Tibial artery (tissue), 4 donors: ENCODE measurements around the gene GCNA.

Experiments used
- DNase-seq, 2 donors: peaks; one replicate each; pipeline ENCODE4 v3.0.0-alpha.2; 2019
- H3K27ac ChIP-seq, 2 donors: fragments of 200-600 bp; sonication (generic) in 1 of 2; 1 replicate in 1 of 2; 2 replicates in 1 of 2; pipeline ENCODE4 v1.5.1; 2018 to 2019; ENCODE audit warnings: mild to moderate bottlenecking in 1 of 2
- H3K27me3 ChIP-seq, 2 donors: fragments of 200-600 bp; sonication (generic) in 1 of 2; one replicate each; pipeline versions ENCODE4 v1.5.1 to v1.6.0; 2016 to 2019
- H3K36me3 ChIP-seq, 3 donors: fragments of 200-600 bp; sonication (generic) in 2 of 3; one replicate each; pipeline ENCODE4 v1.5.1; 2016 to 2019; ENCODE audit warnings: mild to moderate bottlenecking in 2 of 3
- H3K4me1 ChIP-seq, 4 donors: fragments of 200-600 bp; sonication (generic) in 2 of 4; 1 replicate in 3 of 4; 2 replicates in 1 of 4; pipeline ENCODE4 v1.5.1; 2016 to 2019
- H3K4me3 ChIP-seq, 2 donors: fragments of 200-600 bp; sonication (generic) in 1 of 2; 1 replicate in 1 of 2; 2 replicates in 1 of 2; pipeline ENCODE4 v1.5.1; 2018 to 2019; ENCODE audit warnings: mild to moderate bottlenecking in 2 of 2
- H3K9me3 ChIP-seq, 3 donors: fragments of 200-600 bp; sonication (generic) in 1 of 3; one replicate each; pipeline ENCODE4 v1.5.1; 2016 to 2019
- CTCF ChIP-seq, 2 experiments: fragments of 200-600 bp in 1 of 2; fragments of 450-650 bp in 1 of 2; IDR thresholded peaks; one replicate each; pipeline ENCODE4 v1.5.1; 2017 to 2019; ENCODE audit warnings: antibody characterized with exemption in 2 of 2, mild to moderate bottlenecking in 1 of 2, moderate library complexity in 1 of 2
- intact Hi-C: fragments of 100-400 bp; cut with DNase I; formaldehyde crosslinking; loops from one replicate; pipeline ENCODE4 v1.15.0; 2023; ENCODE audit warnings: low total_unique reads

The GCNA gene

DNA sequence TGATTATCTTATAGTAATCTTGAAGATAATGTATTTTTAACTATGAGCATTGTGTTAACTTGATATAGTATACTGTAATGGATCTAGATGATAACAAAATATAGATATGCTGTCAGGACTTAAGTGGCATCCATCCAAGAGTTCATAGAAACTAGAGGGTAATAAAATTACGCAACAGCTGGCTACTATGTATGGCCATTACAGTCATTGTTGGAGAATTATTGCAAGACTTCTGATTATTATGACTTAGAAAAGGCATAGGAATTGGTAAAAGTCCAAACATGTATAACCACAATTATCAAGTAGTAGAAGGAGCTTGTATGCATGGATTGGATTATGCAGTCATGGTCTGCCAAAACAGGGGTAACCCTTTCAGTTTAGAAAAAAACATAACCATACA, 35.8 kb upstream of the GCNA start:
- TF ChIP-seq CTCF (IDR thresholded peaks at IDR 0.05) = no peak
- Histone ChIP-seq H3K36me3 (peaks cover 10 to 12% (median 10%) of the 10 kb centered on the region in 3 donors), H3K9me3 (no peaks in the 10 kb centered on the region), H3K27me3 (no peaks in the 10 kb centered on the region), H3K27ac (peak overlapping the region in 1 of 2 donors; percentile 25), H3K4me1 (peaks cover 0 to 65% (median 2%) of the 10 kb centered on the region in 4 donors), H3K4me3 (no peak overlapping the region)
- no peak for DNase-seq
- intact Hi-C loops = no loop called here

DNA sequence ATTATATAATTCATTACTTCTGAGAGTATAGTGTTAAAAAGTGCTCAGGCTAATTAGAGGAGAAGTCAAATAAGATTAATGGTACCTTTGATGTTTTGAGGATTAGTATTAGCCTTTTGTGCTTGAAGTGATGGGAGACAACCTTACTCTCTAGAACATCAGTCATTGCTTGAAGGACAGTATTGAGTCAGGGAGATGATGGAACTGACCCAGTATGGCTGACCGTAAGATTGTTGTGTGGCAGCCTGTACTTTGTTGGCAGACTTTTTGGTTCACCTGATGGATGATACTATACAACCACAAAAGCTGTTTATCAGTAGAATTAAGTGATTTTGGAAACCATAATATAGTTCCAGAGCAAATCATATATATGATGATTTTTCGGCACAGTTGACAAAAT, 35.4 kb upstream of the GCNA start:
- H3K4me3 ChIP-seq = no peak overlapping the region
- TF ChIP-seq CTCF (IDR thresholded peaks at IDR 0.05) = no peak
- no peaks in the 10 kb centered on the region for H3K27me3 ChIP-seq
- DNase-seq = no peak
- intact Hi-C loops = no loop called here
- peaks cover 14 to 16% (median 14%) of the 10 kb centered on the region in 3 donors for H3K36me3 ChIP-seq
- no peaks in the 10 kb centered on the region for H3K9me3 ChIP-seq
- peaks cover 0 to 61% (median 2%) of the 10 kb centered on the region in 4 donors for H3K4me1 ChIP-seq
- peak overlapping the region in 1 of 2 donors; percentile 25 for H3K27ac ChIP-seq

DNA sequence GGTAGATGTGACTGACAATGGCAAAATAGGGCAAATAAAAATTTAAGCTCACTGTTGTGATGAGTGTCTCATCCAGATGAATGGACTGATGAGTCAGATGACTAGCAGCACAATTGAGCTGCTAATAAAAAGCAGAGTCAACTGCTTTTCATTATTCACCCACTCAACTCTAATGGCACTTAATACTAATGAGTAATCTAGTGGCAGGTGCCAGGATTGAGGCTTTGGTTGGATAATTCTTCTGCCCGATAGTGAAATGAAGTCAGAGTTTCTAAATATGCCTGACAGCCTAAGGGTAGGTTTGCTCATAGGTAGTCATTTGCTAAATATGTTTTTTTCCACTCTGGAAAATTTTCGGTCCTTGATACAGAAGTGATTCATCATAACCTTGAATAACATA, 34.9 kb upstream of the GCNA start:
- H3K27me3 ChIP-seq = no peaks in the 10 kb centered on the region
- H3K9me3 ChIP-seq = no peaks in the 10 kb centered on the region
- intact Hi-C loops = no loop called here
- TF ChIP-seq CTCF (IDR thresholded peaks at IDR 0.05) = no peak
- peaks cover 19 to 21% (median 19%) of the 10 kb centered on the region in 3 donors for H3K36me3 ChIP-seq
- H3K4me1 ChIP-seq = peaks cover 0 to 56% (median 2%) of the 10 kb centered on the region in 4 donors
- H3K27ac ChIP-seq = peak overlapping the region in 1 of 2 donors; percentile 25
- H3K4me3 ChIP-seq = no peak overlapping the region
- DNase-seq = no peak

DNA sequence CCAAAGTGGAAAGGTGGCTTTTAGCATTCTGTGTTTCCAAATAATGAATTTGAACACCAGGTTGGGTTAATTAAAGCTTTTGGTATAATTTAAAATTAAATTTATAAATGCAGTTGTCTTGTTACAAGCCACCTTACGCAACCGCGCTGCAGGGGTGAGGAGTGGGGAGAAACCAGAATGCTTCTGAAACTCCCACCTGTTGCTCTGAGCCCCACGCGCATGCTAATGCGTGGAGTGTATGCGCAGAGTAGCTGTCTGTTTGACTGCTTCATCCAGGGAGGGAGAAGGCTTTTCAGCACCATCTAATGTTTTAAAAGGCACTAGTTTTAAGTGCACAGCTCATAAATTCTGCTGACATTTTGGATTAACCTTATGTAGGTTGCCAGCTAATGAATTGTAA, 32.9 kb upstream of the GCNA start:
- no peaks in the 10 kb centered on the region for H3K27me3 ChIP-seq
- no peak for TF ChIP-seq CTCF (IDR thresholded peaks at IDR 0.05)
- H3K27ac ChIP-seq = no peak overlapping the region
- no peak for DNase-seq
- intact Hi-C loops = no loop called here
- H3K4me1 ChIP-seq = peaks cover 0 to 37% (median 0%) of the 10 kb centered on the region in 4 donors
- peaks cover 20 to 32% (median 25%) of the 10 kb centered on the region in 3 donors for H3K36me3 ChIP-seq
- H3K4me3 ChIP-seq = no peak overlapping the region
- H3K9me3 ChIP-seq = no peaks in the 10 kb centered on the region

DNA sequence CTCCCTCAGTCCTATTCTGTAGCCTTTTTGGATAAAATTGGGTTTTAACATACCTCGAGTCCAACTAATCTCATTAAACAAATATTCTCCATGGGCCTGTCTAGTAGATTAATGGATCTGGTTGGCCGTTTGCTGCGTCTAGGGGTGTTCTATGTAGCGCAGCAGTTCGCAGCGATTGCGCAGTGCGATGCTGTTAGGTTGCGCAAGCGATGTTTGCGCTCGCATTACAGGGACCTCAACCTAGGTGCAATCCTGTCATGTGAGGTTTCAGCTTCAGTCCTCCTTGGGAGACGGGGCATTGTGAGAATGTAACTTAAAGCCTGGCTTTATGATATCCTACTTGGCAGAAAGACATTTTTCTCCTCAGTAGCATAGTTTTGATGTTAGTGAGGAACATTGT, 31.4 kb upstream of the GCNA start:
- Histone ChIP-seq H3K4me1 (peaks cover 0 to 25% (median 0%) of the 10 kb centered on the region in 4 donors), H3K4me3 (no peak overlapping the region), H3K9me3 (no peaks in the 10 kb centered on the region), H3K27me3 (no peaks in the 10 kb centered on the region), H3K36me3 (peaks cover 20 to 32% (median 25%) of the 10 kb centered on the region in 3 donors), H3K27ac (no peak overlapping the region)
- no peak for DNase-seq
- intact Hi-C loops = no loop called here
- TF ChIP-seq CTCF (IDR thresholded peaks at IDR 0.05) = no peak

DNA sequence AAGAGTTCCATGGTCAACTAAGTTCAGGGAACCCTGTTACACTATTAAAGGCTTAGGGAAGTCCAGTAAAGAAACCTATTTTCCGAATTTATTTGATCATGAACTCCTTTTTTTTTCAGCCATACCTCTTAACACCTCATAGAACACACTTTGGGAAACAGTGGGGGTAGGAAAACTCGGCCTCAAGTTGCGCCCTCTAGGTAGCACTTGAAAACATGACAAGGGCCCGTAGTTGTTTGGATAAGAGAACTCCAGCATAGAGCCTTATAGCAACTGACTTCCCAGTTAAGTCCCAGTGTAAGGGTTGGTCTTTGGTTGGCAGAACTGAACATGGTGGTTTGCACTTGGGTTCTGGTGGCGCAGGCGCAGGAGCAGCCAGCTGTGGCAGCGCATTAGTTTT, 30.9 kb upstream of the GCNA start:
- H3K27me3 ChIP-seq = no peaks in the 10 kb centered on the region
- no peak for TF ChIP-seq CTCF (IDR thresholded peaks at IDR 0.05)
- H3K4me3 ChIP-seq = no peak overlapping the region
- peaks cover 20 to 32% (median 25%) of the 10 kb centered on the region in 3 donors for H3K36me3 ChIP-seq
- intact Hi-C loops = no loop called here
- H3K4me1 ChIP-seq = peaks cover 0 to 20% (median 0%) of the 10 kb centered on the region in 4 donors
- DNase-seq = no peak
- no peak overlapping the region for H3K27ac ChIP-seq
- no peaks in the 10 kb centered on the region for H3K9me3 ChIP-seq
